Testis (tissue), 3 donors: Measurements from ENCODE around the gene EYS. TPM values are rescaled to one million over a fixed set of nuclear protein-coding genes. Genes with fewer than 3 reads are reported as not detected.
A peak's percentile ranks its signal among the peaks of the same experiment; 100 is the strongest.

Source experiments
- DNase-seq: peaks from one replicate; pipeline ENCODE4 v3.0.0-alpha.2; 2019
- H3K27ac ChIP-seq, 2 donors: fragments of 200-600 bp; sonication (generic); one replicate each; pipeline ENCODE4 v1.5.1; 2019
- H3K27me3 ChIP-seq: fragments of 200-600 bp; sonication (generic); one replicate; pipeline ENCODE4 v1.5.1; 2019
- H3K36me3 ChIP-seq: fragments of 200-600 bp; sonication (generic); one replicate; pipeline ENCODE4 v1.5.1; 2017; ENCODE audit warnings: low read depth; ENCODE audit errors: missing control alignments
- H3K4me1 ChIP-seq: fragments of 200-600 bp; sonication (generic); one replicate; pipeline ENCODE4 v1.5.1; 2019
- H3K4me3 ChIP-seq, 2 donors: fragments of 200-600 bp; sonication (generic); one replicate each; pipeline ENCODE4 v1.5.1; 2017 to 2019
- H3K9me3 ChIP-seq: fragments of 200-600 bp; sonication (generic); one replicate; pipeline ENCODE4 v1.5.1; 2017
- POLR2A ChIP-seq: fragments of 450-650 bp; IDR thresholded peaks from one replicate; pipeline ENCODE4 v1.6.1; 2017; ENCODE audit warnings: antibody characterized with exemption, mild to moderate bottlenecking, moderate library complexity
- WGBS, 2 donors: methylation state at CpG; one replicate each; pipeline ENCODE4 v1.1.5; 2018; 5-methylcytosine and 5-hydroxymethylcytosine counted together
- intact Hi-C: fragments of 100-400 bp; cut with DNase I; formaldehyde crosslinking; loops from one replicate; pipeline ENCODE4 v1.15.1; 2023; ENCODE audit warnings: low total_unique reads
- polyA plus RNA-seq: library from polyadenylated mRNA; stranded (reverse); fragments of 350-450 nt; fragmentation: Illumina TruSeq; extraction: RNeasy Lipid Tissue Mini Kit (QIAGEN cat#74804); gene quantifications from one replicate; pipeline ENCODE4 v1.2.3, GENCODE V29; 2014; ENCODE audit warnings: low read depth, low replicate concordance; ENCODE audit not compliant: insufficient read depth
- total RNA-seq, 2 donors: library from RNA; depleted of rRNA; stranded (reverse); fragments of >200 nt; gene quantifications; one replicate each; pipeline ENCODE4 v1.2.3, GENCODE V29; 2016
- TF ChIP-seq, protein P1 (sequence below), 3 experiments: fragments of 450-650 bp in 2 of 3; fragments of 200-600 bp in 1 of 3; sonication (generic) in 1 of 3; IDR thresholded peaks; one replicate each; pipeline ENCODE4 v1.5.1; 2016 to 2019; ENCODE audit warnings: antibody characterized with exemption in 3 of 3, mild to moderate bottlenecking in 2 of 3, moderate library complexity in 1 of 3

Gene EYS
- total and polyA plus RNA-seq, 3 donors from 2014 or later, result 1.3 to 2.8 (median 2.6) TPM

DNA sequence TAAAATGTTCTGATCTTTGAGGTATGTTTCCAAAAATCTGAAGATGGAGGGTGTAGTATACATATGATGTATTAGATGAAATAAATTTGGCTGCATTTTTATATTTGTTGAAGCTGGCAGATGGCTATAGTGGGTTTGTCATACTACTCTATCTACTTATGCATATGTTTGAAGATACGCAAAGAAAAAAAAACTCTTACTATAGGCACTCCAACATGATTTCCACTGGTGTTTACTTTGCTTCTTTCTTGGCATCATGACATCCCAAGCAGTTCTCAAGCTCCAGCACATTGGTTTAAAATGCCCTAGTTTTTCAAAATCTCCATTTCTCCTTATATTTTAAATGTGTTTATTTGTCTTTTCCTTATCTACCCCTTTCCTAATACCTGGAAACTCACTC, 1359.6 kb downstream of the EYS start:
- H3K27ac ChIP-seq, result no peak overlapping the region
- intact Hi-C loops, result no loop called here
- no peaks in the 10 kb centered on the region for H3K4me1 ChIP-seq
- H3K36me3 ChIP-seq, result no peaks in the 10 kb centered on the region
- no peaks in the 10 kb centered on the region for H3K9me3 ChIP-seq
- no peaks in the 10 kb centered on the region for H3K27me3 ChIP-seq
- no peak for TF ChIP-seq POLR2A
- TF ChIP-seq, protein P1, sequence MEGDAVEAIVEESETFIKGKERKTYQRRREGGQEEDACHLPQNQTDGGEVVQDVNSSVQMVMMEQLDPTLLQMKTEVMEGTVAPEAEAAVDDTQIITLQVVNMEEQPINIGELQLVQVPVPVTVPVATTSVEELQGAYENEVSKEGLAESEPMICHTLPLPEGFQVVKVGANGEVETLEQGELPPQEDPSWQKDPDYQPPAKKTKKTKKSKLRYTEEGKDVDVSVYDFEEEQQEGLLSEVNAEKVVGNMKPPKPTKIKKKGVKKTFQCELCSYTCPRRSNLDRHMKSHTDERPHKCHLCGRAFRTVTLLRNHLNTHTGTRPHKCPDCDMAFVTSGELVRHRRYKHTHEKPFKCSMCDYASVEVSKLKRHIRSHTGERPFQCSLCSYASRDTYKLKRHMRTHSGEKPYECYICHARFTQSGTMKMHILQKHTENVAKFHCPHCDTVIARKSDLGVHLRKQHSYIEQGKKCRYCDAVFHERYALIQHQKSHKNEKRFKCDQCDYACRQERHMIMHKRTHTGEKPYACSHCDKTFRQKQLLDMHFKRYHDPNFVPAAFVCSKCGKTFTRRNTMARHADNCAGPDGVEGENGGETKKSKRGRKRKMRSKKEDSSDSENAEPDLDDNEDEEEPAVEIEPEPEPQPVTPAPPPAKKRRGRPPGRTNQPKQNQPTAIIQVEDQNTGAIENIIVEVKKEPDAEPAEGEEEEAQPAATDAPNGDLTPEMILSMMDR (IDR thresholded peaks at IDR 0.05), result no peak
- no peak for DNase-seq
- H3K4me3 ChIP-seq, result no peak overlapping the region
- 87 to 97% methylated on average over 1 of the region's 1 CpG for WGBS, 2 donors

DNA sequence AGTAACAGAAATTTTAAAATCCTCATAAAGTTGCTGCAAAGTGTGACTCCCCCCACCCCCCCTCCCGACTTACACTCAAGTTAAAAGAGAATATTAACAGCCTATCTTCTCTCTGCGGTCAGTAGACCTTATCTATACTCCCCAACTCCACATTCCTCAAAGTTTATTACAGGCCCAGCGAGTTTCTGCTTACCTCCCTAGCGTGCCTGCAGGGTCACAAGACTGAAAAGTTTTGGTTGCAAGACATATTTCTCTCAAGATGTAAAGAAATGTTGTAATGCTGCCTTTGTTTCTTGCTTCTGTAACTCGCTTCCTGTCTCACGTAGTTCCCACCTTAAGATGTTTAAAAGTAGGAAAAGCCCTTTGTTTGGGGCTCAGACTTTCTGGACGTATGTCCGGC, 1371.8 kb downstream of the EYS start:
- Histone ChIP-seq H3K9me3 (no peaks in the 10 kb centered on the region), H3K4me3 (no peak overlapping the region), H3K4me1 (no peaks in the 10 kb centered on the region), H3K36me3 (no peaks in the 10 kb centered on the region), H3K27me3 (no peaks in the 10 kb centered on the region), H3K27ac (no peak overlapping the region)
- intact Hi-C loops, result no loop called here
- DNase-seq, result no peak
- TF ChIP-seq, protein P1 (IDR thresholded peaks at IDR 0.05), result no peak
- no peak for TF ChIP-seq POLR2A
- WGBS, 2 donors, result 78 to 84% methylated on average over 8 of the region's 8 CpGs

DNA sequence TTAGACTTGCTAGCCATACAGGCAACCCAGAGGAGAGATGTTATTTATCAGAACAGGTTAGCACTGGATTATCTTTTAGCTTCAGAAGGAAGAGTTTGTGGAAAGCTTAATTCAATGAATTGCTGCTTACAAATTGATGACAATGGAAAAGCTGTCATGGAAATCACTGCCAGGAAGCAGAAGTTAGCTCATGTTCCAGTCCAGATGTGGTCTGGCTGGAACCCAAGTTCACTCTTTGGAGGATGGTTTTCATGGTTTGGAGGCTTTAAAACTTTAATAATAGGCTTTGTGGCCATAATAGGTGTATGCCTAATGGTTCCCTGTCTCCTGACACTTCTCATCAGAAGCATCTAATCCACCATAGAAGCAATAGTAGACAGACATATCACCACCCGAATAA, 1372.4 kb downstream of the EYS start:
- TF ChIP-seq, protein P1 (IDR thresholded peaks at IDR 0.05), result no peak
- no peak for TF ChIP-seq POLR2A
- Histone ChIP-seq H3K27ac (no peak overlapping the region), H3K4me3 (no peak overlapping the region), H3K36me3 (no peaks in the 10 kb centered on the region), H3K9me3 (no peaks in the 10 kb centered on the region), H3K27me3 (no peaks in the 10 kb centered on the region), H3K4me1 (no peaks in the 10 kb centered on the region)
- intact Hi-C loops, result no loop called here
- no peak for DNase-seq
- 81 to 93% methylated on average over 1 of the region's 1 CpG for WGBS, 2 donors

DNA sequence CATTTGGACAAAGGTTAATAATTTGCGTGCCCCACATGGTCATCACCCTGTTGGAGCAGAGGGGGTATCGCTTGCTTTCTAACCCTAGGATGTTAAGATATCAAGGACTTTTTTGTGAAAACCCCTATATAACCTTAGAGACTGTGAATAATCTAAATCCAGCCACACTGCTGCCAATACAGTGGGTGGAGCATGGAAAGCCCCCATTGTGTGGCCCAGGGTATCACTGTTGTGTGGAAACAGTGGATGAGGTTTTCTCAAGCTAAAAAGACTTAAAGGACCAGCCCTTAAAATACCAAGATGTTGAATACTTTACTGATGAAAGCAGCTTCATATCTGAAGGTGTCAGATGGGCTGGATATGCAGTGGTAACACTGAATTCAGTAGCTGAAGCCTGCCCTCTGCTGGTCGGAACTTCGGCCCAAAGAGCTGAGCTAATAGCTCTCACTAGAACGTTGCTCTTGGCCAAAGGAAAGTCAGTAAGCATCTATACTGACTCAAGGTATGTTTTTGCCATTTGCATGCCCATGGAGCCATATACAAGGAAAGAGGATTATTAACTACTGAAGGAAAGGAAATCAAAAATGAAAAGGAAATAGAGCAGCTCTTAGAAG, 1376.2 kb downstream of the EYS start:
- Histone ChIP-seq H3K4me3 (no peak overlapping the region), H3K4me1 (no peaks in the 10 kb centered on the region), H3K27ac (no peak overlapping the region), H3K9me3 (no peaks in the 10 kb centered on the region), H3K36me3 (no peaks in the 10 kb centered on the region), H3K27me3 (no peaks in the 10 kb centered on the region)
- WGBS, 2 donors, result 45 to 53% methylated on average over 5 of the region's 5 CpGs
- TF ChIP-seq, protein P1 (IDR thresholded peaks at IDR 0.05), result peak; percentile 20 to 49 (median 40)
- TF ChIP-seq POLR2A, result no peak
- DNase-seq, result peak; percentile 88
- intact Hi-C loops, result no loop called here

DNA sequence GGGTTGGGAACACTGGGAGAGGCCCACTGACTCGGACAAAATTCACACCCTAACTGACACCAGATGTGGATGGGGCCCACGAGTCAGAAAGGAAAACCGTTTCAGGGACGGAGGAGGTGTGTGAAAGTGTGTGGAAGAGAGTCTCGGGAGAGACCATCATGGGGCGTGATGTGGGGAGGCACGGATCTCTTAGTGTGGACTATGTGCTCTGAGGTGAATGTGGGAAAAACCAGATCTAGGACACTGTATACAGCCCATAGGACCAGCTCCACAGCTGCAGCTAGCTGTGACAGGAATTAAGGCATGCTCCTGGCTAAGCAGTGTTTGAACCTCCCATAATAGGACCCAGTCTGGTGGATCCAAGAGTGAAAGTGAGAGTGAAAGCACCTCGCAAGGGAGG, 1380.1 kb downstream of the EYS start:
- Histone ChIP-seq H3K27me3 (no peaks in the 10 kb centered on the region), H3K9me3 (no peaks in the 10 kb centered on the region), H3K4me3 (no peak overlapping the region), H3K4me1 (no peaks in the 10 kb centered on the region), H3K27ac (no peak overlapping the region), H3K36me3 (no peaks in the 10 kb centered on the region)
- DNase-seq, result no peak
- no peak for TF ChIP-seq POLR2A
- TF ChIP-seq, protein P1 (IDR thresholded peaks at IDR 0.05), result no peak
- intact Hi-C loops, result no loop called here
- 88 to 92% methylated on average over 8 of the region's 8 CpGs for WGBS, 2 donors
